HepG2 (cell line): ENCODE measurements around the gene TBC1D5. TPM values are rescaled to one million over a fixed set of nuclear protein-coding genes. Genes with fewer than 3 reads are reported as not detected.

ENCODE experiments used
- ATAC-seq: fragments of 200-7000 bp; cut with Tn5 transposase; 3 replicates; pipeline ENCODE4 v1.9.1; 2020; ENCODE audit warnings: mild to moderate bottlenecking, moderate library complexity
- BruUV-seq: library from RNA; stranded (reverse); fragments of 400-500 nt; replicated peaks from 2 replicates; lab custom pipeline; 2021; lab: Mats Ljungman, UMichigan
- CTCF ChIA-PET: fragments of 300-600 bp; formaldehyde crosslinking; extraction: SDS; loops from one replicate; lab custom pipeline; 2021; ENCODE audit warnings: low total read pairs, inconsistent platforms, low intra/inter-chr PET ratio; lab: Yijun Ruan, JAX
- POLR2A ChIA-PET: fragments of 350-600 bp; sonication (Branson Sonifier 250); formaldehyde crosslinking; loops from one replicate; lab custom pipeline; 2020; ENCODE audit warnings: antibody characterized with exemption, inconsistent platforms; lab: Yijun Ruan, JAX
- DNase-seq: peaks from one replicate; pipeline ENCODE4 v3.0.0-alpha.2; 2015; ENCODE audit warnings: low spot score
- FAIRE-seq: peaks from 3 replicates; lab custom pipeline; 2011; peaks lifted over from hg19 to GRCh38; lab: Jason Lieb, UNC
- H2AFZ ChIP-seq: one replicate; pipeline ENCODE4 v1.6.1; 2011; ENCODE audit warnings: low read length, inconsistent platforms
- H3K27ac ChIP-seq: fragments of 300-600 bp; 3 replicates; pipeline ENCODE4 v1.8.0; 2011; ENCODE audit warnings: mixed run types, mild to moderate bottlenecking, mixed read lengths, low read length, inconsistent platforms; ENCODE audit not compliant: insufficient read depth; ENCODE audit errors: extremely low read length
- H3K27me3 ChIP-seq, 2 experiments: fragments of 200-600 bp in 1 of 2; 2 replicates in 1 of 2; 3 replicates in 1 of 2; pipeline versions ENCODE4 v1.6.0 to v1.8.0; 2011; ENCODE audit warnings: low read length in 2 of 2, mild to moderate bottlenecking in 2 of 2, moderate library complexity in 2 of 2, inconsistent platforms in 1 of 2; ENCODE audit not compliant: insufficient read depth in 2 of 2, control insufficient read depth in 1 of 2
- H3K36me3 ChIP-seq, 2 experiments: fragments of 200-600 bp in 1 of 2; replicated peaks in 1 of 2; 2 replicates in 1 of 2; 3 replicates in 1 of 2; pipeline versions ENCODE4 v1.5.1 to v1.8.0; 2011; ENCODE audit warnings: low read length in 2 of 2, inconsistent platforms in 1 of 2; ENCODE audit not compliant: insufficient read depth in 2 of 2, control insufficient read depth in 1 of 2
- H3K4me1 ChIP-seq: 2 replicates; pipeline ENCODE4 v1.5.1; 2012; ENCODE audit warnings: low read length, inconsistent platforms; ENCODE audit not compliant: insufficient read depth
- H3K4me2 ChIP-seq: 2 replicates; pipeline ENCODE4 v1.6.0; 2011; ENCODE audit warnings: low read depth, low read length, inconsistent platforms
- H3K4me3 ChIP-seq, 3 experiments: fragments of 200-600 bp in 1 of 3; sonication (generic), shearing (Covaris generic) in 1 of 3; replicated peaks in 1 of 3; 2 replicates each; pipeline ENCODE4 v1.5.1; 2011 to 2016; ENCODE audit warnings: low read length in 3 of 3, inconsistent platforms in 2 of 3, low read depth in 2 of 3, mild to moderate bottlenecking in 2 of 3, control low read depth in 1 of 3, mixed read lengths in 1 of 3; ENCODE audit not compliant: insufficient read depth in 1 of 3
- H3K79me2 ChIP-seq: one replicate; pipeline ENCODE4 v1.6.1; 2011; ENCODE audit warnings: low read length, inconsistent platforms; ENCODE audit not compliant: insufficient read depth
- H3K9ac ChIP-seq: 2 replicates; pipeline ENCODE4 v1.6.0; 2011; ENCODE audit warnings: mild to moderate bottlenecking, low read depth, low read length, inconsistent platforms; ENCODE audit not compliant: insufficient read depth
- H3K9me3 ChIP-seq: 2 replicates; pipeline ENCODE4 v1.5.1; 2012; ENCODE audit warnings: mild to moderate bottlenecking, low read length
- H4K20me1 ChIP-seq: 2 replicates; pipeline ENCODE4 v1.6.0; 2011; ENCODE audit warnings: inconsistent platforms, mild to moderate bottlenecking, low read length, moderate library complexity; ENCODE audit not compliant: insufficient read depth
- ARID5B ChIP-seq: IDR thresholded peaks from 2 replicates; pipeline ENCODE4 v1.4.0; 2020; ENCODE audit warnings: mild to moderate bottlenecking, missing genetic modification reagents
- HMG20B ChIP-seq: conservative IDR thresholded peaks from 2 replicates; pipeline ENCODE4 v1.6.1; 2016; ENCODE audit warnings: missing genetic modification reagents, missing compliant biosample characterization
- HNRNPL ChIP-seq: fragments of 200-400 bp; formaldehyde crosslinking; IDR thresholded peaks from 2 replicates; pipeline ENCODE4 v1.6.1; 2017; ENCODE audit warnings: mild to moderate bottlenecking, low read depth, low read length
- IRX3 ChIP-seq: sonication (generic); formaldehyde crosslinking; IDR thresholded peaks from 2 replicates; pipeline ENCODE4 v1.8.1; 2023; ENCODE audit warnings: mild to moderate bottlenecking, low read depth, missing genetic modification reagents, borderline replicate concordance
- KDM2A ChIP-seq: sonication (generic); formaldehyde crosslinking; IDR thresholded peaks from 2 replicates; pipeline ENCODE4 v1.4.0; 2020; ENCODE audit warnings: low read depth, missing genetic modification reagents, borderline replicate concordance
- NBN ChIP-seq: fragments of 450-650 bp; conservative IDR thresholded peaks from 2 replicates; pipeline ENCODE4 v1.6.1; 2017
- POGZ ChIP-seq: sonication (generic); formaldehyde crosslinking; IDR thresholded peaks from 2 replicates; pipeline ENCODE4 v1.4.0; 2020; ENCODE audit warnings: mild to moderate bottlenecking, missing genetic modification reagents
- SALL2 ChIP-seq: sonication (generic); formaldehyde crosslinking; IDR thresholded peaks from 2 replicates; pipeline ENCODE4 v1.8.1; 2023; ENCODE audit warnings: mild to moderate bottlenecking, missing genetic modification reagents, inconsistent platforms
- TCF7L2 ChIP-seq: IDR thresholded peaks from 2 replicates; pipeline ENCODE4 v1.6.1; 2011; ENCODE audit warnings: mild to moderate bottlenecking, low read depth, low read length, moderate library complexity
- TRIM24 ChIP-seq: sonication (generic); formaldehyde crosslinking; IDR thresholded peaks from 2 replicates; pipeline ENCODE4 v1.8.0; 2022; ENCODE audit warnings: mild to moderate bottlenecking, missing genetic modification reagents
- ZC3H4 ChIP-seq: sonication (generic); formaldehyde crosslinking; IDR thresholded peaks from 2 replicates; pipeline ENCODE4 v1.4.0; 2020; ENCODE audit warnings: missing genetic modification reagents, borderline replicate concordance
- ZNF468 ChIP-seq: sonication (generic); formaldehyde crosslinking; IDR thresholded peaks from 2 replicates; pipeline ENCODE4 v1.8.0; 2022; ENCODE audit warnings: mild to moderate bottlenecking, moderate library complexity, missing genetic modification reagents
- WGBS: methylation state at CpG from one replicate; pipeline ENCODE4 v1.1.6; 2017; ENCODE audit warnings: low lambda C conversion rate; 5-methylcytosine and 5-hydroxymethylcytosine counted together
- in situ Hi-C: cut with HindIII; loops from 2 replicates; pipeline ENCODE4 v1.10.0; 2017; ENCODE audit warnings: low pct_unique_long_range_greater_than_20kb; ENCODE audit not compliant: extremely low pct_ligation_motif_present
- intact Hi-C: fragments of 100-400 bp; cut with micrococcal nuclease; formaldehyde crosslinking; loops from one replicate; pipeline ENCODE4 v1.10.0; 2022; ENCODE audit not compliant: unreplicated experiment
- polyA plus RNA-seq, 8 experiments: library from polyadenylated mRNA; depleted of rRNA in 3 of 8; stranded (reverse) in 7 of 8; unstranded in 1 of 8; fragments of >200 nt; fragmentation: Illumina TruSeq in 4 of 8; extraction: Trizol in 4 of 8; gene quantifications; 2 replicates each; pipeline versions ENCODE4 v1.2.1 to v1.2.3, GENCODE V29; 2011 to 2016; ENCODE audit warnings: low read depth in 4 of 8, missing spikeins in 1 of 8, mixed read lengths in 1 of 8; ENCODE audit not compliant: insufficient read depth in 1 of 8
- total RNA-seq, 5 experiments: library from RNA; depleted of rRNA; stranded (reverse); fragments of >200 nt; fragmentation: Illumina TruSeq; extraction: Trizol; gene quantifications; 2 replicates each; pipeline ENCODE4 v1.2.3, GENCODE V29; 2016; ENCODE audit warnings: low read depth in 1 of 5
- TF ChIP-seq, protein P1 (sequence below): sonication (generic); formaldehyde crosslinking; IDR thresholded peaks from 2 replicates; pipeline ENCODE4 v1.4.0; 2020; ENCODE audit warnings: missing genetic modification reagents, borderline replicate concordance

TBC1D5 gene
- total and polyA plus RNA-seq, 2 of the 13 experiments (the other 11 are each of a cell fraction or from before 2014, with no cell fraction given) = 19.2 to 33.3 TPM

- H3K4me2 ChIP-seq = no peak overlapping the region
- ATAC-seq (no peak), DNase-seq (no peak), FAIRE-seq (no peak)
- ChIA-PET CTCF (no interaction called here), POLR2A (no interaction called here)
- H3K4me1 ChIP-seq = no peaks in the 10 kb centered on the region
- no peaks in the 10 kb centered on the region for H3K79me2 ChIP-seq
- no peak overlapping the region for H2AFZ ChIP-seq
- no peak overlapping the region for H3K9ac ChIP-seq
- H4K20me1 ChIP-seq = no peaks in the 10 kb centered on the region
- intact Hi-C loops = no loop called here
- H3K9me3 ChIP-seq = no peaks in the 10 kb centered on the region
- TF ChIP-seq, protein P1, sequence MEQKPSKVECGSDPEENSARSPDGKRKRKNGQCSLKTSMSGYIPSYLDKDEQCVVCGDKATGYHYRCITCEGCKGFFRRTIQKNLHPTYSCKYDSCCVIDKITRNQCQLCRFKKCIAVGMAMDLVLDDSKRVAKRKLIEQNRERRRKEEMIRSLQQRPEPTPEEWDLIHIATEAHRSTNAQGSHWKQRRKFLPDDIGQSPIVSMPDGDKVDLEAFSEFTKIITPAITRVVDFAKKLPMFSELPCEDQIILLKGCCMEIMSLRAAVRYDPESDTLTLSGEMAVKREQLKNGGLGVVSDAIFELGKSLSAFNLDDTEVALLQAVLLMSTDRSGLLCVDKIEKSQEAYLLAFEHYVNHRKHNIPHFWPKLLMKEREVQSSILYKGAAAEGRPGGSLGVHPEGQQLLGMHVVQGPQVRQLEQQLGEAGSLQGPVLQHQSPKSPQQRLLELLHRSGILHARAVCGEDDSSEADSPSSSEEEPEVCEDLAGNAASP (CRISPR knock-in tag) = no peak
- no peak for TF ChIP-seq TCF7L2
- TF ChIP-seq ZC3H4 = no peak
- no peak for TF ChIP-seq HNRNPL
- no peak for TF ChIP-seq POGZ (CRISPR knock-in tag)
- no peak for TF ChIP-seq HMG20B (CRISPR knock-in tag)
- TF ChIP-seq ARID5B (CRISPR knock-in tag) = no peak
- TF ChIP-seq IRX3 (CRISPR knock-in tag) = no peak
- no peak for TF ChIP-seq NBN
- TF ChIP-seq SALL2 (CRISPR knock-in tag) = no peak
- no peak for TF ChIP-seq KDM2A (CRISPR knock-in tag)
- TF ChIP-seq ZNF468 (CRISPR knock-in tag) = no peak
- TF ChIP-seq TRIM24 (CRISPR knock-in tag) = no peak
- H3K36me3 ChIP-seq = peaks cover 1 to 6% of the 10 kb centered on the region in 2 experiments; a peak in 2 of 5 replicates
- no peak overlapping the region for H3K27ac ChIP-seq
- no TSS peak for BruUV-seq
- no peak overlapping the region for H3K4me3 ChIP-seq
- no peaks in the 10 kb centered on the region for H3K27me3 ChIP-seq
- 93% methylated on average over 5 of the region's 5 CpGs for WGBS
- in situ Hi-C loops = no loop called here
Observed at GRCh38 chr3:17182166-17182565, 560.3 kb downstream of the TBC1D5 start.
